Esophagus muscularis mucosa (tissue), 4 donors: Measurements from ENCODE around the gene ACO1. TPM values are rescaled to one million over a fixed set of nuclear protein-coding genes. Genes with fewer than 3 reads are reported as not detected.

Source experiments
- DNase-seq: peaks from one replicate; pipeline ENCODE4 v3.0.0-alpha.2; 2017; ENCODE audit errors: extremely low spot score
- H3K27ac ChIP-seq, 4 donors: fragments of 200-600 bp; sonication (generic); replicated peaks in 1 of 4; 1 replicate in 3 of 4; 2 replicates in 1 of 4; pipeline ENCODE4 v1.5.1; 2016 to 2019; ENCODE audit warnings: mild to moderate bottlenecking in 1 of 4
- H3K27me3 ChIP-seq, 4 donors: fragments of 200-600 bp; sonication (generic); one replicate each; pipeline versions ENCODE4 v1.5.1 to v1.6.0; 2016 to 2019
- H3K36me3 ChIP-seq, 4 donors: fragments of 200-600 bp; sonication (generic); one replicate each; pipeline ENCODE4 v1.5.1; 2016 to 2019
- H3K4me1 ChIP-seq, 4 donors: fragments of 200-600 bp; sonication (generic); one replicate each; pipeline ENCODE4 v1.5.1; 2016 to 2019
- H3K4me3 ChIP-seq, 4 donors: fragments of 200-600 bp; sonication (generic); 1 replicate in 2 of 4; 2 replicates in 2 of 4; pipeline ENCODE4 v1.5.1; 2016 to 2019; ENCODE audit warnings: mild to moderate bottlenecking in 4 of 4, moderate library complexity in 1 of 4
- H3K9me3 ChIP-seq, 4 donors: fragments of 200-600 bp; sonication (generic); 1 replicate in 3 of 4; 2 replicates in 1 of 4; pipeline ENCODE4 v1.5.1; 2016 to 2019
- EP300 ChIP-seq: sonication (generic); formaldehyde crosslinking; IDR thresholded peaks from one replicate; pipeline ENCODE4 v1.6.1; 2017; ENCODE audit warnings: antibody characterized with exemption
- POLR2A ChIP-seq: fragments of 450-650 bp; IDR thresholded peaks from one replicate; pipeline ENCODE4 v1.6.1; 2017; ENCODE audit warnings: antibody characterized with exemption, moderate library complexity, mild to moderate bottlenecking, low read depth
- POLR2AphosphoS5 ChIP-seq, 2 donors: sonication (generic); formaldehyde crosslinking; IDR thresholded peaks; one replicate each; pipeline ENCODE4 v1.6.1; 2017; ENCODE audit warnings: antibody characterized with exemption in 2 of 2
- WGBS: methylation state at CpG from one replicate; pipeline ENCODE4 v1.1.5; 2018; 5-methylcytosine and 5-hydroxymethylcytosine counted together
- intact Hi-C: fragments of 100-400 bp; cut with DNase I; formaldehyde crosslinking; loops from one replicate; pipeline ENCODE4 v1.15.1; 2023
- total RNA-seq, 4 donors: library from RNA; depleted of rRNA; stranded (reverse); fragments of >200 nt; gene quantifications; one replicate each; pipeline versions ENCODE4 v1.1.0 to v1.2.1, GENCODE V29; 2016
- TF ChIP-seq, protein P1 (sequence below), 3 experiments: fragments of 200-600 bp in 2 of 3; fragments of 450-650 bp in 1 of 3; sonication (generic) in 2 of 3; IDR thresholded peaks; one replicate each; pipeline ENCODE4 v1.5.1; 2017 to 2019; ENCODE audit warnings: antibody characterized with exemption in 3 of 3, mild to moderate bottlenecking in 2 of 3, moderate library complexity in 1 of 3

The ACO1 gene
- total RNA-seq, 4 donors from 2014 or later = 64.4 to 91.9 (median 86.5) TPM

DNA sequence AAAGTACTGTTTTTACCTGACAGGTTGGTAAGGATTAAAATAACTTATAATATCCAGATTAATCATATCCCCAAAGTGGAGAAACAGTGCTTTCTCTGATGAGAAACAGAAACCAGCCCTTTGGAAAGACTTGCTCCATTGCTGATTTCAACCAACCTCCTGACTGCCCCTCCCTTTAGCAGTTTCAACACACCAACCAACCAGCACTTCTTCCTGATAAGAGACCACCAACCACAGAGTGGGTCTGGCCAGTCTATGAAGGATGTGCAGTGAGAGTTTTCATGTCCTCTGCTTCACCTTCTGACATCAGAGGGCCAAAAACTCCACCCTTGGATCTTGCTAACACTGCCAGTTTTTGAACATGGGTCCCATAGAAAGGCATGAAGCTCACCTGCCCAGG lies 113.5 kb downstream of the ACO1 start:
- Histone ChIP-seq H3K4me3 (no peak overlapping the region), H3K27ac (no peak overlapping the region), H3K4me1 (no peaks in the 10 kb centered on the region), H3K36me3 (peaks cover 8 to 63% (median 33%) of the 10 kb centered on the region in 4 donors), H3K27me3 (no peaks in the 10 kb centered on the region), H3K9me3 (no peaks in the 10 kb centered on the region)
- TF ChIP-seq EP300 = no peak
- no peak for TF ChIP-seq POLR2AphosphoS5 (IDR thresholded peaks at IDR 0.05)
- TF ChIP-seq POLR2A = no peak
- TF ChIP-seq, protein P1, sequence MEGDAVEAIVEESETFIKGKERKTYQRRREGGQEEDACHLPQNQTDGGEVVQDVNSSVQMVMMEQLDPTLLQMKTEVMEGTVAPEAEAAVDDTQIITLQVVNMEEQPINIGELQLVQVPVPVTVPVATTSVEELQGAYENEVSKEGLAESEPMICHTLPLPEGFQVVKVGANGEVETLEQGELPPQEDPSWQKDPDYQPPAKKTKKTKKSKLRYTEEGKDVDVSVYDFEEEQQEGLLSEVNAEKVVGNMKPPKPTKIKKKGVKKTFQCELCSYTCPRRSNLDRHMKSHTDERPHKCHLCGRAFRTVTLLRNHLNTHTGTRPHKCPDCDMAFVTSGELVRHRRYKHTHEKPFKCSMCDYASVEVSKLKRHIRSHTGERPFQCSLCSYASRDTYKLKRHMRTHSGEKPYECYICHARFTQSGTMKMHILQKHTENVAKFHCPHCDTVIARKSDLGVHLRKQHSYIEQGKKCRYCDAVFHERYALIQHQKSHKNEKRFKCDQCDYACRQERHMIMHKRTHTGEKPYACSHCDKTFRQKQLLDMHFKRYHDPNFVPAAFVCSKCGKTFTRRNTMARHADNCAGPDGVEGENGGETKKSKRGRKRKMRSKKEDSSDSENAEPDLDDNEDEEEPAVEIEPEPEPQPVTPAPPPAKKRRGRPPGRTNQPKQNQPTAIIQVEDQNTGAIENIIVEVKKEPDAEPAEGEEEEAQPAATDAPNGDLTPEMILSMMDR (IDR thresholded peaks at IDR 0.05) = no peak
- no peak for DNase-seq
- intact Hi-C loops = no loop called here

DNA sequence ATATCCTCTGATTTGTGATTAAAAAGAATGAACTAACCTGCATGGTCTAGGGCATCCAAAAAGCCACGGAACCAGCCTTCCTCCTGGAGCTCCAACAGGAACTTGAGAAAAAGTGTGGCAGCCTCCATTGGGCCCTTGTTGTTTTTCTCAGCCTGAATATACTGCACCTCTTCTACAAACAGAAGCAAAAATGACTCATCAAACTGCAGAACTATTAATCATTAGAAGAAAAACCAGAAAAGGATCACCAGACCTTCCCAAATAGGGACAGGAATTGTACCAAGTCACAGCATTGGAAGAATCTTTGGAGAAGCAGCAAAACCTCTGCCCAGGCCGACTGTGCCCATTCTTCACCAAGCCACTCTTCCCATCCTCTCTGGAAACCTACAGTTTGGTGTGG lies 116.3 kb downstream of the ACO1 start:
- Histone ChIP-seq H3K4me3 (no peak overlapping the region), H3K4me1 (no peaks in the 10 kb centered on the region), H3K9me3 (no peaks in the 10 kb centered on the region), H3K27me3 (no peaks in the 10 kb centered on the region), H3K36me3 (peaks cover 8 to 46% (median 32%) of the 10 kb centered on the region in 4 donors), H3K27ac (no peak overlapping the region)
- TF ChIP-seq POLR2AphosphoS5 (IDR thresholded peaks at IDR 0.05) = no peak
- TF ChIP-seq EP300 = no peak
- no peak for DNase-seq
- WGBS = 86% methylated on average over 2 of the region's 2 CpGs
- intact Hi-C loops = no loop called here

DNA sequence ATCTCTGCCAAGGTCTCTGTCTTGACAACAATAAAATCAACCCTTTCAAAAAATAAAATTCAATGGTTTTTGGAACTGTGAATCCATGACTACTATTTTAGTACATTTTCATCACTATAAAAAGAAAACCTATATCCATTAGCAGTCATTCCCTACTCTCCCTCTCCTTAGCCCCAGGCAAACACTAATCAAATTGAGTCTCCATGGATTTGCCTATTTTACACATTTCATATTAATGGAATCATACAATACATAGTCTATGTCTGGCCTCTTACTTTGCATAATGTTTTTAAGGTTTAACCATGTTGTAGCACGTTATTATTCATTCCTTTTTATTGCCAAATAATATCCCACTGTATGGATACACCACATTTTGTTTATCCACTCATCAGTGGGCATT lies 117.4 kb downstream of the ACO1 start:
- H3K27me3 ChIP-seq = no peaks in the 10 kb centered on the region
- TF ChIP-seq POLR2AphosphoS5 (IDR thresholded peaks at IDR 0.05) (no peak), EP300 (no peak), POLR2A (no peak)
- TF ChIP-seq, protein P1 (IDR thresholded peaks at IDR 0.05) = no peak
- H3K4me3 ChIP-seq = no peak overlapping the region
- H3K27ac ChIP-seq = no peak overlapping the region
- H3K9me3 ChIP-seq = no peaks in the 10 kb centered on the region
- no peak for DNase-seq
- H3K4me1 ChIP-seq = peaks cover 0 to 5% (median 0%) of the 10 kb centered on the region in 4 donors
- 97% methylated on average over 1 of the region's 1 CpG for WGBS
- intact Hi-C loops = no loop called here
- peaks cover 8 to 38% (median 27%) of the 10 kb centered on the region in 4 donors for H3K36me3 ChIP-seq

DNA sequence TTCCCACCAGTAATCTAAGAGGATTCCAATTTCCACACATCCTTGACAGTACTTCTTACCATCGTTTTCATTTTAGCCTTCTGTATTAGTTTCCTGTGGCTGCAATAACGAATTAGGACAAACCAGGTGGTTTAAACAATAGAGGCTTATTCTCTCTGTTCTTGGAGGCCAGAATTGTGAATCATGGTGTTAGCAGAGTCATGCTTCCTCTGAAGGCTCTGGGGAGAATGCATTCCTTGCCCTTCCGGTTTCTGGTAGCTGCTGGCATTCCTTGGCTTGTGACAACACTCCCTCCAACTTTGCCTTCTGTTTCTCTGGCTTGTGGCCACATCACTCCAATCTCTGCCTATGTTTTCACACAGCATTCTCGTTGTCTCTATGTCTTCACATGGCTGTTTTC lies 118.0 kb downstream of the ACO1 start:
- TF ChIP-seq, protein P1 (IDR thresholded peaks at IDR 0.05) = no peak
- TF ChIP-seq POLR2A = no peak
- H3K27me3 ChIP-seq = no peaks in the 10 kb centered on the region
- no peak overlapping the region for H3K27ac ChIP-seq
- 74% methylated on average over 4 of the region's 4 CpGs for WGBS
- H3K4me1 ChIP-seq = peaks cover 0 to 5% (median under 1%) of the 10 kb centered on the region in 4 donors
- intact Hi-C loops = no loop called here
- no peak for DNase-seq
- peaks cover 8 to 33% (median 23%) of the 10 kb centered on the region in 4 donors for H3K36me3 ChIP-seq
- H3K9me3 ChIP-seq = no peaks in the 10 kb centered on the region
- no peak overlapping the region for H3K4me3 ChIP-seq

DNA sequence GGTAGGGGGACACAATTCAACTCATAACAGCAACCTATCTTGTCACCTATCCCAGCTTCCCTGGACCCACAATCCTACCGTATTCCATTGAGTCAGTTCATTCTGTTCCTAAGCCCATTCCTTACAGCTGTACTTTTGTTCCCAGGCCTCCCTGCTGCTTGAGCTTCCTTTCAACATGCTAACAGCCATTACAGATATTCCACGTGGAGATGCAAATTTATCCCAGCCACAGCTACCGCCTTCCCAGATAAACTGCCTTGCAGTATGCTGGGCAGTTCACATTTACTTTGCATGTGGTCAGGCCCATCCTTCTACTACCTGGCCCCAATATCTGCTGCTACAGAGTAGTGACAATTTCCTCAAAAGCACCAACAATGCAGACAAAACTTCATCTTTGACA lies 118.6 kb downstream of the ACO1 start:
- no peak for TF ChIP-seq POLR2AphosphoS5 (IDR thresholded peaks at IDR 0.05)
- TF ChIP-seq EP300 = no peak
- TF ChIP-seq POLR2A = no peak
- peaks cover 8 to 28% (median 18%) of the 10 kb centered on the region in 4 donors for H3K36me3 ChIP-seq
- intact Hi-C loops = no loop called here
- H3K9me3 ChIP-seq = no peaks in the 10 kb centered on the region
- H3K4me3 ChIP-seq = no peak overlapping the region
- peaks cover 0 to 5% (median 2%) of the 10 kb centered on the region in 4 donors for H3K4me1 ChIP-seq
- no peaks in the 10 kb centered on the region for H3K27me3 ChIP-seq
- WGBS = 89% methylated on average over 3 of the region's 3 CpGs
- DNase-seq = no peak
- no peak overlapping the region for H3K27ac ChIP-seq

Other genes starting within 250 kb of the ACO1 start
- 10 to 100 TPM in 1 of 4 donors, 1 to 10 TPM in 3; 6.5 to 10.1 (median 8.2) TPM for gene RIGI, start 141.6 kb downstream of the ACO1 start, total RNA-seq
- gene SMIM27, start 167.7 kb downstream of the ACO1 start, total RNA-seq = 10 to 100 TPM in 1 of 4 donors, 1 to 10 TPM in 3; 4.8 to 11.2 (median 7.8) TPM
- gene TOPORS, start 167.9 kb downstream of the ACO1 start, total RNA-seq = 10 to 100 TPM; 16.5 to 25.9 (median 21.7) TPM
- gene NDUFB6, start 188.5 kb downstream of the ACO1 start, total RNA-seq = 10 to 100 TPM; 38.5 to 52.5 (median 48.6) TPM